PC-9 (cell line): ENCODE measurements around the gene AMOTL1.

Experiments
- EZH2 ChIP-seq: fragments of 200-600 bp; sonication (generic); IDR thresholded peaks from 2 replicates; pipeline ENCODE4 v1.8.0; 2017; ENCODE audit warnings: antibody characterized with exemption, low read depth
- TF ChIP-seq, protein P1 (sequence below): fragments of 200-600 bp; sonication (generic); conservative IDR thresholded peaks from 2 replicates; pipeline ENCODE4 v1.6.1; 2017; ENCODE audit warnings: mixed run types, antibody characterized with exemption, mild to moderate bottlenecking, moderate library complexity

DNA sequence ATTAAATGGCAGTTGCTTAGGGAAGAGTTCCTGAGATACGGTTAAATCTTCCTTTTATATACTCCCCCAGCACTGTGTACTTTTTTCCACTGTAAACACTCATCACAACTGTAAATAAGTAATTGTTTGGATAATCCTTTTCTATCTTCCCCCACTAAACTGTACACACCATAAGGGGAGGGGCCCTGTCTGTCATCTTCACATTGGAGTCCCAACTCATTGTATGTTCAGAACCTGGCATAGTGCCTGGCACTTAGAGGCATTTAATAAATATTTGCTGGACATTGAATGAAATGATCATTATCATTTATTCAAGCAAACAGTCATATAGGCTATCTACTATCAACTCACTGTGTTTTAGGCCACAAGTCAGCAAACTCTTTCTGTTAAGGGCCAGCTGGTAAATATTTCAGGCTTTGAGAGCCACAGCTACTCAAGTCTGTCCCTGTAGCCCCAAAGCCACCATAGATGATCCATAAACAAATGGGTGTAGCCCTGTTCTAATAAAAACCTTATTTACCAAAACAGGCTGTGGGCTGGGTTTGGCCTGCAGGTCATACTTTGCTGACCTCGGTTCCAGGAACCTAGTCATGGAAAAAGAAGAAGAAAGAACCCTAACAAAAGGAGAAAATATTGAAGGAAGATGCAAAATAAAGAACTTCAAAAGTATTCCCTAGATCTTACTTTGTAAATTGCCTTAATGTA is 70.0 kb downstream of the AMOTL1 start:
- TF ChIP-seq, protein P1, sequence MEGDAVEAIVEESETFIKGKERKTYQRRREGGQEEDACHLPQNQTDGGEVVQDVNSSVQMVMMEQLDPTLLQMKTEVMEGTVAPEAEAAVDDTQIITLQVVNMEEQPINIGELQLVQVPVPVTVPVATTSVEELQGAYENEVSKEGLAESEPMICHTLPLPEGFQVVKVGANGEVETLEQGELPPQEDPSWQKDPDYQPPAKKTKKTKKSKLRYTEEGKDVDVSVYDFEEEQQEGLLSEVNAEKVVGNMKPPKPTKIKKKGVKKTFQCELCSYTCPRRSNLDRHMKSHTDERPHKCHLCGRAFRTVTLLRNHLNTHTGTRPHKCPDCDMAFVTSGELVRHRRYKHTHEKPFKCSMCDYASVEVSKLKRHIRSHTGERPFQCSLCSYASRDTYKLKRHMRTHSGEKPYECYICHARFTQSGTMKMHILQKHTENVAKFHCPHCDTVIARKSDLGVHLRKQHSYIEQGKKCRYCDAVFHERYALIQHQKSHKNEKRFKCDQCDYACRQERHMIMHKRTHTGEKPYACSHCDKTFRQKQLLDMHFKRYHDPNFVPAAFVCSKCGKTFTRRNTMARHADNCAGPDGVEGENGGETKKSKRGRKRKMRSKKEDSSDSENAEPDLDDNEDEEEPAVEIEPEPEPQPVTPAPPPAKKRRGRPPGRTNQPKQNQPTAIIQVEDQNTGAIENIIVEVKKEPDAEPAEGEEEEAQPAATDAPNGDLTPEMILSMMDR, result no peak
- TF ChIP-seq EZH2, result no peak
